GM21529 (cell line): Measurements from ENCODE around the gene PIGU.
"Not testable (repeated sequence)": the region's sequence is repeated elsewhere in the genome, so short reads cannot be mapped to it uniquely, and the experiment has no call there.

Source experiments
- ATAC-seq: cut with Tn5 transposase; IDR thresholded peaks from one replicate; pipeline ENCODE4 v1.9.1; 2021; ENCODE audit not compliant: unreplicated experiment

The PIGU gene

GRCh38 chr20:34624629-34625028 lies 52.3 kb downstream of the PIGU start:
- no peak for ATAC-seq

GRCh38 chr20:34622821-34623451 lies 54.0 kb downstream of the PIGU start:
- ATAC-seq = no peak

DNA sequence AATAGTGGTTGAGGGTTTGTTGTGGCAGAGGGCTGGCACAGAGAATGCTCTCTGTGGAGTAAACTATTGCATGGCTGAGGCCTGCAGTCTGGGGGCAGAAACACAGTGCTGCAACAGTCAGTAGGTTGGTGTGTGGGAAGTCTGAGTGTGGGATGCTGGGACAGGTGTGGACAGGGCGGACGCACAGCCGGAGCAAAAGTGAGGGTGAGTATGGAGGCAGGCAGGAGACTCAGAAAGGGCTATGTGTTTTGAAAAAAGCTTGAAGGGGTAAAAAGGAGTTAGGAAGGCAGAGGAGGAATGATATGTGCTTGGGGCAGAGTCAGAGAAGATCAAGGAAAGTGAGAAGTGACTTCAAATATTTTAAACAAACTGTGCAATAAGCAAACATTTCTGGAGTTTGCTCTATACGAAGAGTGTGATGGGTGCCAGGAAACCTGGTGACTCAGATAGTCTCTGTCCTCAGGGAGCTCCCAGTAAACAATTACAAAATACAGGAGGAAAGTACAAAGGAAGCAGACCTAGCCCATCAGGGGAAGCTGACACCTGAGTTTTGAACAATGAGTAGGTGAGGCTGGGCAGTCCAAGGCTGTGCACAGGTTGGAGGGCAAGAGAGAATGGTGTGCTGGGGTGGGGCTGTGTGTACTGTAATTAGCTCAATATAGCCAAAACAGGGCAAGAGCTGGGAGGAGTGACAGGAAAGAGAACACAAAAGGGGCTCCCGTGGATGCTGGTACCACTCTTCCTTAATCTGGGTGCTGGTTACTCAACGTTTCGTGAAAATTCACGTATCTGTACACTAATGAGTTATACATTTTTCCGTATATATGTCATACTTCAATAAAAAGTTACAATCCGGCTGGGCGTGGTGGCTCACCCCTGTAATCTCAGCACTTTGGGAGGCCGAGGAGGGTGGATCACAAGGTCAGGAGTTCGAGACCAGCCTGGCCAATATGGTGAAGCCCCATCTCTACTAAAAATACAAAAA lies 55.2 kb downstream of the PIGU start:
- ATAC-seq = no peak

- ATAC-seq = no peak
Observed at GRCh38 chr20:34621036-34621343, 55.9 kb downstream of the PIGU start.

DNA sequence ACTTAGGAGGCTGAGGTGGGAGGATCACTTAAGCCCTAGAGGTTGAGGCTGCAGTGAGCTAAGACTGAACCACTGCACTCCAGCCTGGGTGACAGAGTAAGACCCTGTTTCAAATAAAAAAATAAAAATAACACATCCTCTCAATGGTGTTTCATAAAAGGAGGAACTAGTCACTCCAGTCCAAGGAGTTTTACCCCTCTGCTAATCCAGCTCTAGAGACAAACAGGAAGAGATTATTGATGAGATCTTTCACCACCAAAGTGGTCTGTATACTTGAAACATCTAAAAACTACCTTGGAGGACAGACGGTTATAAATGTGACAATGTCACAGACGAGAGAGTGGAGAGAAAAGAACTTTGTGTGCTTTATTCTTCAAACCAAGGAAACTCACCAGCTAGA lies 58.2 kb downstream of the PIGU start:
- ATAC-seq = no peak

DNA sequence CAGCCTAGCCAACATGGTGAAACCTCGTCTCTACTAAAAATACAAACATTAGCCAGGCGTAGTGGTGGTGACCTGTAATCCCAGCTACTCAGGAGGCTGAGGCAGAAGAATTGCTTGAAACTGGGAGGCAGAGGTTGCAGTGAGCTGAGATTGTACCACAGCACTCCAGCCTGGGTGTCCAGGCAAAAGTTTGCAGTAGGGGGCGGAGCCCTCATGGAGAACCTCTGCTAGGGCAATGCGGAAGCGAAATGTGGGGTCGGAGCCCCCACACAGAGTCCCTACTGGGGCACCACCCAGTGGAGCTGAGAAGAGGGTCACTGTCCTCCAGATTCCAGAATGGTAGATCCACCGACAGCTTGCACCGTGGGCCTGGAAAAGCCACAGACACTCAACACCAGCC lies 60.0 kb downstream of the PIGU start:
- not testable (repeated sequence) for ATAC-seq

- ATAC-seq = no peak
Observed at GRCh38 chr20:34615477-34615876, 61.4 kb downstream of the PIGU start.

DNA sequence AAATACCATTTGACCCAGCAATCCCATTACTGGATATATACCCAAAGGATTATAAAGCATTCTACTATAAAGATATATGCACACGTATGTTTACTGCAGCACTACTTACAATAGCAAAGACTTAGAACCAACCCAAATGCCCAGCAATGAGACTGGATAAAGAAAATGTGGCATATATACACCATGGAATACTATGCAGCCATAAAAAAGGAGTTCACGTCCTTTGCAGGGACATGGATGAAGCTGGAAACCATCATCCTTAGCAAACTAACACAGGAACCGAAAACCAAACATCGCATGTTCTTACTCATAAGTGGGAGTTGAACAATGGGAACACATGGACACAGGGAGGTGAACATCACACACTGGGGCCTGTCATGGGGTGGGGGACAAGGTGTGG lies 64.9 kb downstream of the PIGU start:
- not testable (repeated sequence) for ATAC-seq

DNA sequence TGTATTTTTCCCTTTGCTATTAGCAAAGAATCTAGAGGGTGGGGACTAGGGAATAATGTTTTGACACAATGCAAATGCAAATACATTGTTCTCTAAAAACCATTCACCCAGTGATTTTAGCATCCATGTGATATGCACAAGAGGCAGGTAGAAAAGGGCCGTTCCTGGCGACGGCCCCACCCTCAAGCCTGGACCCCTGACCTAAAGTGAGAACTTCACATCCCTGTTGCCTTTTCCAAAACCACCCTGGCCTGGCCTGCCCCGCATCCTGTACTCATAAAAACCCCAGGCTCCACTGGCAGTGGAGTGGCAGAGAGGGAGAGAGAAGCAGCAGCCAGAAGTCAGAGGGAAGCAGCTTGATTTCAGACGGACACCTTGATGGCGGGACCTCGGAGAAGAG lies 69.8 kb downstream of the PIGU start:
- ATAC-seq = no peak

DNA sequence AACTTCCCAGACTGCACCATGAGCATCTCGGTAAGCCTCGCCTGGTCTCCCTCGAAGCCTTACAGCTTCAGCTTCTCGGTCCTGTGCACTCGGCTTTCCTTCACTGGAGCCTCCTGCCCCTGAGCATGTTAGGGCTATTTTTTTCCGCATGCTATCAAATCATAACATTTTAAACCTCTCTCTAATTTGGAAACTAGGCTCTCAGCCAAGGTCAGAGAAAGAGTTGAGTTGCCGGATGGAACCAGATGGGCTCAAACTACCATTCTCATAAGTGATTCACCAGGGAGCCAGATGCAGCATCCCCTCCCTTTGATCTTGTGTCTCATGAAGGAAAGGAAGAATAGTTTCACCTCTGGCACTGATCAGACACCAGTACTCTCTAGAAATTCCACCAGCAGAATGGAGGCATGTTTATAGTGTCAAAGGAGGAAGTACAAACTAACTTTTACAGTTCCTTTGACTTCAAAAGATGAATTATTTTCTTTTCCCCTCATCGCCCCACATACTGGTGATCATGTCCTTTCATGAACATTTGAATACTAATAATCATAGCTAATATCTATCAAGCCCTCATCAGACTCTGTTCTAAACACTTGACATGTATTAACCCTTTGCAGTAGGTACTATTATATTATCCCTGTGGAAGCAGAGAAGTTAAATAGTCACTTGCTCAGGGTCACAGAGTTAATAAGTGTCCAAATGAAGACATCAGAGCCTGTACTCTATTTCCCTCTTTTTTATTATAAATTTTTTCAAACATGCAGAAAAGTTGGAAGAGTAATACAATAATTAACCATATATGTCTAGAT lies 71.7 kb downstream of the PIGU start:
- ATAC-seq = no peak

DNA sequence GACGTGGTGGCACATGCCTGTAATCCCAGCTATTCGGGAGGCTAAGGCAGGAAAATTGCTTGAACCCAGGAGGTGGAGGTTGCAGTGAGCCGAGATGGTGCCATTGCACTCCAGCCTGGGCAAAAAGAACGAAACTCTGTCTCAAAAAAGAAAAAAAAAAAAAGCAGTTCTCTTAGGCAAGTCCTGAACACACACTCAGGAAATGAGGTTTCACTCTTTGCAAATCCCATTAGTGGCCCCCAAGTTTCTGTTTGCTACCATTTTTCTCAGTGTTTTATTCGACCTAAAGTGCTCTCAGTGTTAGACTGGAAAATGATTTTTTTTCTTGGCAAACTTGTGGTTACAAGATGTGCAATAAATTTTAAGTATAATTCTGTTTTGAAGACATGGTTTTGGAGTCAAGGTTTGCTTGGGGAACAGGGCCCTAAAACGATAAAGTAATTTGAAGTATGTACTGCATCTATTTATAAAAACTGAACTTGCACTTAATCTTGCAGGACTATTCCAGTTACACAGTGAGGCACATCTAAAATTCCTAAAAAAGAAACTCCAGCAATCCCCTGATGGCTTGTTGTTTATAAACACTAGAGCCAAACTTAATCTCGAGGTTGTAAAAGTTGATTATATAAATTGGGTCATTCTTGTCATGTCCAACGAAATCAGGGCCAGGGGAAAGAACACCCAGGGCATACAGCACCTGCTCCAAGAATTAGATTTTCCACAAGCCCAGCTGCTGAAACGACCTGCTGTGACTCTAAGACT lies 75.8 kb downstream of the PIGU start:
- ATAC-seq = no peak

- ATAC-seq = no peak
Observed at GRCh38 chr20:34595377-34596184, 81.3 kb downstream of the PIGU start.

- ATAC-seq = no peak
Observed at GRCh38 chr20:34586488-34587163, 90.3 kb downstream of the PIGU start.

DNA sequence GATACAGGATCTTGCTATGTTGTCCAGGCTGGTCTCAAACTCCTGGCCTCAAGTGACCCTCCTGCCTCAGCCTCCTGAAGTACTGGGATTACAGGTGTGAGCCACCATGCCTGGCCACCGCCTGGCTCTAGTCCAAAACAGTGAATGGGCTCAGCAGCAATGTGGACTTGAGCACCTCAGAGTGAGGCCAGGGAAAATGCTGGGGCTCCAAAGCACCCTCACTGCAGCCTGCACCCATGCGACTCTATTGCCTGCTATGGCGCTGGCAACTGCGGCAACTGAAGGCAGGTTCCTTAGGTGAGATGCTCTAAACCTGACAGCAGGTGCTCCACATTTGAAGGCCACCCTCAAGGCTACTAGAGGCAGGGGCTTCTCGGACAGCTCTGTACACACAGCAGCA lies 91.9 kb downstream of the PIGU start:
- no peak for ATAC-seq

GRCh38 chr20:34583544-34583943 lies 93.3 kb downstream of the PIGU start:
- no peak for ATAC-seq

DNA sequence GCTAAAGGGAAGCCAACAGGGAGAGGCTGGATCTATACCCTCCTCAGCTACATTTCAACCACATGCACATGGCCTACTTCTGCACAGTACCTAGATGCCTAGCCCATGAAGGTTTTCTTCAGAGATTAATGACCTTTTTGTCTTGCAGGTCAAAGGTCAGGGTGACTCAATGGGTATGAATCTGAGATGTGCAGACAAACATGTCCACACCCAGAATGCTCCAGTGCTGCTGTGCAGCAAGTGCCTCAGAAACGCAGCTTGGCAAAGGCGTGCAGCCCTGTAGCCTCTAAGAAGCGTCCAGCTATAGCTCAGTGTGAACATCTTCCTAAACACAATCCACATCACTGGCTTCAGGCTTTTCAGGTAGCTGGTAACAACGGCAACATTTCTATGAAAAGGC lies 94.0 kb downstream of the PIGU start:
- ATAC-seq = no peak

DNA sequence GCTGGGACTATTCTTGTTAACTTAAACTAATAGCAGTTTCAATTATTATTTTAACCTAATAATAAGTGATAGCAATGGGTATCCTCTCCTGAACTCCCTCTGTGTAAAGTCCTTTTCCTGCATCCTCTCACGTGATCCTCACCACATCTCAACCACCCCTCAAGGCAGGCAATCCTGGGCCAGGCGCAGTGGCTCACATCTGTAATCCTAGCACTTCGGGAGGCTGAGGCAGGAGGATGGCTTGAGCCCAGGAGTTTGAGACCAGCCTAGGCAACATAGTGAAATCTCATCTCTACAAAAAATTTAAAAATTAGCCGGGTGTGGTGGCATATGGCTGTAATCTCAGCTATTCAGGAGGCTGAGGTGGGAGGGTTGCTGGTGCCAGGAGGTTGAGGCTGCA lies 94.7 kb downstream of the PIGU start:
- ATAC-seq = no peak

GRCh38 chr20:34581341-34582184 lies 95.3 kb downstream of the PIGU start:
- ATAC-seq = no peak
